H1 (cell line): ENCODE results near the gene RASAL2. TPM values are rescaled to one million over a fixed set of nuclear protein-coding genes. Genes with fewer than 3 reads are reported as not detected.

ENCODE experiments used
- CTCF ChIA-PET: fragments of 300-600 bp; sonication (Branson Sonifier 250); formaldehyde crosslinking; loops from one replicate; lab custom pipeline; 2021; ENCODE audit not compliant: partially characterized antibody; lab: Charles Lee
- POLR2A ChIA-PET: fragments of 300-600 bp; sonication (Branson Sonifier 250); formaldehyde crosslinking; loops from one replicate; lab custom pipeline; 2021; ENCODE audit warnings: inconsistent platforms; ENCODE audit not compliant: partially characterized antibody; lab: Charles Lee
- DNase-seq, 2 experiments: peaks; one replicate each; pipeline versions ENCODE4 v3.0.0 to v3.0.0-alpha.2; 2010 to 2022; ENCODE audit warnings: low spot score in 2 of 2, low read depth in 1 of 2, mixed read lengths in 1 of 2
- FAIRE-seq: peaks from 2 replicates; lab custom pipeline; 2011; peaks lifted over from hg19 to GRCh38; lab: Jason Lieb, UNC
- H2AFZ ChIP-seq: 2 replicates; pipeline ENCODE4 v1.8.1; 2012; ENCODE audit warnings: low read length, inconsistent platforms
- H2AK5ac ChIP-seq: 2 replicates; pipeline ENCODE4 v1.6.1; 2013; ENCODE audit warnings: low read depth, low read length
- H2BK120ac ChIP-seq: replicated peaks from 2 replicates; pipeline ENCODE3; 2013; ENCODE audit warnings: low read depth, low read length, inconsistent platforms
- H2BK12ac ChIP-seq: 2 replicates; pipeline ENCODE4 v1.6.1; 2013; ENCODE audit warnings: low read depth, low read length
- H2BK15ac ChIP-seq: 2 replicates; pipeline ENCODE4 v1.6.1; 2013; ENCODE audit warnings: low read length
- H2BK20ac ChIP-seq: 2 replicates; pipeline ENCODE4 v1.6.1; 2013; ENCODE audit warnings: low read length
- H2BK5ac ChIP-seq: 2 replicates; pipeline ENCODE4 v1.6.1; 2013; ENCODE audit warnings: low read depth, low read length
- H3K14ac ChIP-seq: 2 replicates; pipeline ENCODE4 v1.6.1; 2013; ENCODE audit warnings: inconsistent platforms; ENCODE audit not compliant: insufficient read length
- H3K18ac ChIP-seq: 2 replicates; pipeline ENCODE4 v1.6.1; 2013; ENCODE audit warnings: low read length; ENCODE audit errors: extremely low read depth
- H3K23ac ChIP-seq: 2 replicates; pipeline ENCODE4 v1.6.1; 2013; ENCODE audit warnings: inconsistent platforms; ENCODE audit not compliant: insufficient read length
- H3K23me2 ChIP-seq: 2 replicates; pipeline ENCODE4 v1.6.1; 2013; ENCODE audit warnings: low read depth, low read length
- H3K27ac ChIP-seq: 2 replicates; pipeline ENCODE4 v1.6.1; 2011; ENCODE audit warnings: low read depth, low read length, inconsistent platforms
- H3K27me3 ChIP-seq, 4 experiments: replicated peaks in 1 of 4; 1 replicate in 1 of 4; 2 replicates in 3 of 4; pipeline versions ENCODE4 v1.6.1 to v1.8.1; 2011 to 2013; ENCODE audit warnings: low read length in 3 of 4, mild to moderate bottlenecking in 3 of 4, inconsistent platforms in 2 of 4, mixed read lengths in 2 of 4, moderate library complexity in 1 of 4; ENCODE audit not compliant: control insufficient read depth in 3 of 4, insufficient read depth in 3 of 4; ENCODE audit errors: extremely low read depth in 1 of 4
- H3K36me3 ChIP-seq, 4 experiments: 2 replicates each; pipeline versions ENCODE4 v1.6.1 to v1.8.1; 2011 to 2013; ENCODE audit warnings: mild to moderate bottlenecking in 4 of 4, low read length in 3 of 4, moderate library complexity in 2 of 4, control low read depth in 1 of 4, inconsistent platforms in 1 of 4; ENCODE audit not compliant: insufficient read depth in 4 of 4, control insufficient read depth in 2 of 4
- H3K4ac ChIP-seq: replicated peaks from 2 replicates; pipeline ENCODE3; 2013; ENCODE audit warnings: low read length, low read depth, mixed read lengths, inconsistent platforms; ENCODE audit not compliant: insufficient read length
- H3K4me1 ChIP-seq, 4 experiments: replicated peaks in 1 of 4; 1 replicate in 1 of 4; 2 replicates in 3 of 4; pipeline versions ENCODE4 v1.6.1 to v1.8.1; 2011 to 2013; ENCODE audit warnings: low read length in 3 of 4, inconsistent platforms in 2 of 4, mixed read lengths in 1 of 4; ENCODE audit not compliant: insufficient read depth in 4 of 4, control insufficient read depth in 3 of 4
- H3K4me2 ChIP-seq, 2 experiments: 2 replicates each; pipeline versions ENCODE4 v1.6.1 to v1.8.1; 2011 to 2013; ENCODE audit warnings: low read depth in 2 of 2, low read length in 2 of 2, control low read depth in 1 of 2, inconsistent platforms in 1 of 2, mild to moderate bottlenecking in 1 of 2; ENCODE audit not compliant: insufficient read depth in 1 of 2
- H3K4me3 ChIP-seq, 4 experiments: fragments of 200-600, 300-600 bp in 1 of 4; sonication (generic), shearing (Covaris generic), sonication (Bioruptor Twin) in 1 of 4; 2 replicates each; pipeline versions ENCODE4 v1.5.1 to v1.8.1; 2011 to 2016; ENCODE audit warnings: low read length in 4 of 4, low read depth in 3 of 4, control low read depth in 2 of 4, inconsistent platforms in 2 of 4, mild to moderate bottlenecking in 2 of 4, mixed read lengths in 1 of 4, moderate library complexity in 1 of 4; ENCODE audit not compliant: insufficient read depth in 2 of 4; ENCODE audit errors: extremely low read depth in 1 of 4
- H3K56ac ChIP-seq: replicated peaks from 2 replicates; pipeline ENCODE3; 2013; ENCODE audit warnings: low read depth, mild to moderate bottlenecking, mixed read lengths, low read length, inconsistent platforms; ENCODE audit not compliant: insufficient read length
- H3K79me1 ChIP-seq: 2 replicates; pipeline ENCODE4 v1.6.1; 2013; ENCODE audit warnings: low read depth, low read length, control low read depth
- H3K79me2 ChIP-seq, 2 experiments: 2 replicates each; pipeline versions ENCODE4 v1.6.1 to v1.8.1; 2012 to 2013; ENCODE audit warnings: low read length in 2 of 2, mild to moderate bottlenecking in 2 of 2, inconsistent platforms in 1 of 2; ENCODE audit not compliant: insufficient read depth in 2 of 2, control insufficient read depth in 1 of 2
- H3K9ac ChIP-seq, 4 experiments: replicated peaks in 1 of 4; 1 replicate in 1 of 4; 2 replicates in 3 of 4; pipeline versions ENCODE4 v1.6.1 to v1.8.1; 2011 to 2013; ENCODE audit warnings: low read depth in 3 of 4, low read length in 3 of 4, control low read depth in 2 of 4, mild to moderate bottlenecking in 2 of 4, moderate library complexity in 2 of 4, inconsistent platforms in 1 of 4; ENCODE audit errors: extremely low read depth in 1 of 4
- H3K9me3 ChIP-seq, 2 experiments: 2 replicates each; pipeline versions ENCODE4 v1.6.1 to v1.8.1; 2012 to 2013; ENCODE audit warnings: mild to moderate bottlenecking in 2 of 2, moderate library complexity in 2 of 2, control low read depth in 1 of 2, inconsistent platforms in 1 of 2, low read depth in 1 of 2, low read length in 1 of 2, mixed read lengths in 1 of 2; ENCODE audit not compliant: insufficient read depth in 2 of 2
- H4K20me1 ChIP-seq, 2 experiments: replicated peaks in 1 of 2; 2 replicates each; pipeline versions ENCODE3 to v1.8.1; 2011 to 2013; ENCODE audit warnings: inconsistent platforms in 2 of 2, low read length in 2 of 2, mild to moderate bottlenecking in 1 of 2; ENCODE audit not compliant: insufficient read depth in 2 of 2, control insufficient read depth in 1 of 2
- H4K5ac ChIP-seq: 2 replicates; pipeline ENCODE4 v1.6.1; 2013; ENCODE audit warnings: low read length, low read depth, mixed read lengths, inconsistent platforms; ENCODE audit not compliant: insufficient read length
- H4K8ac ChIP-seq: 2 replicates; pipeline ENCODE4 v1.8.0; 2013; ENCODE audit warnings: mild to moderate bottlenecking, moderate library complexity, low read length, inconsistent platforms; ENCODE audit not compliant: insufficient read depth; ENCODE audit errors: extremely low read depth
- H4K91ac ChIP-seq: replicated peaks from 2 replicates; pipeline ENCODE3; 2013; ENCODE audit warnings: low read length, mixed read lengths, inconsistent platforms; ENCODE audit not compliant: insufficient read length
- ATF2 ChIP-seq: IDR thresholded peaks from 2 replicates; pipeline ENCODE4 v1.6.1; 2012; ENCODE audit warnings: low read length, inconsistent platforms
- ATF3 ChIP-seq: IDR thresholded peaks from 2 replicates; pipeline ENCODE4 v1.6.1; 2011; ENCODE audit warnings: low read depth, mild to moderate bottlenecking, low read length; ENCODE audit not compliant: insufficient read depth
- CBX8 ChIP-seq: fragments of 300-800, 300-1000 bp; sonication (generic); IDR thresholded peaks from 2 replicates; pipeline ENCODE4 v1.7.1; 2016; ENCODE audit warnings: low read depth, low read length, borderline replicate concordance
- EGR1 ChIP-seq: IDR thresholded peaks from 2 replicates; pipeline ENCODE4 v1.6.1; 2011; ENCODE audit warnings: low read depth, low read length, borderline replicate concordance
- EP300 ChIP-seq, 2 experiments: IDR thresholded peaks; 1 replicate in 1 of 2; 2 replicates in 1 of 2; pipeline ENCODE4 v1.6.1; 2011 to 2012; ENCODE audit warnings: low read depth in 2 of 2, low read length in 2 of 2, mild to moderate bottlenecking in 2 of 2, borderline replicate concordance in 1 of 2, inconsistent platforms in 1 of 2, moderate library complexity in 1 of 2
- JUN ChIP-seq: IDR thresholded peaks from 2 replicates; pipeline ENCODE4 v1.6.1; 2011; ENCODE audit warnings: low read depth, mild to moderate bottlenecking, improper control_type of control experiment, low read length
- JUND ChIP-seq: IDR thresholded peaks from 2 replicates; pipeline ENCODE4 v1.6.1; 2011; ENCODE audit warnings: mild to moderate bottlenecking, improper control_type of control experiment, low read length
- POLR2AphosphoS5 ChIP-seq: IDR thresholded peaks from 2 replicates; pipeline ENCODE4 v1.6.1; 2011; ENCODE audit warnings: low read depth, low read length
- SIN3A ChIP-seq, 2 experiments: IDR thresholded peaks in 1 of 2; conservative IDR thresholded peaks in 1 of 2; 2 replicates each; pipeline ENCODE4 v1.6.1; 2011 to 2012; ENCODE audit warnings: low read length in 2 of 2, improper control_type of control experiment in 1 of 2, low read depth in 1 of 2, mild to moderate bottlenecking in 1 of 2
- SRF ChIP-seq: IDR thresholded peaks from 2 replicates; pipeline ENCODE4 v1.6.1; 2011; ENCODE audit warnings: mild to moderate bottlenecking, low read depth, low read length, moderate library complexity
- TBP ChIP-seq: IDR thresholded peaks from 2 replicates; pipeline ENCODE4 v1.6.1; 2011; ENCODE audit warnings: low read depth, low read length, improper control_type of control experiment
- WGBS, 2 experiments: shearing (Covaris generic) in 1 of 2; methylation state at CpG; one replicate each; pipeline versions ENCODE4 v1.1.6 to v1.1.7; 2013 to 2015; ENCODE audit warnings: low lambda C conversion rate in 2 of 2, mixed read lengths in 2 of 2, inconsistent platforms in 1 of 2, low coverage in 1 of 2, missing lambda C conversion rate in 1 of 2; ENCODE audit not compliant: insufficient replicate concordance in 2 of 2, insufficient coverage in 1 of 2, insufficient read length in 1 of 2; ENCODE audit errors: extremely low coverage in 1 of 2, missing lambda C conversion rate in 1 of 2; 5-methylcytosine and 5-hydroxymethylcytosine counted together
- polyA plus RNA-seq, 7 experiments: library from polyadenylated mRNA; depleted of rRNA in 3 of 7; stranded (reverse) in 5 of 7; unstranded in 2 of 7; fragments of >200 nt in 5 of 7; fragments of 200-250 nt in 2 of 7; gene quantifications; 1 replicate in 5 of 7; 2 replicates in 1 of 7; 4 replicates in 1 of 7; pipeline versions ENCODE4 v1.2.1 to v1.2.3, GENCODE V29; 2011 to 2013; ENCODE audit warnings: missing spikeins in 2 of 7, mixed read lengths in 2 of 7
- total RNA-seq: library from RNA; stranded (reverse); fragmentation: NEBNext Ultra II Directional; extraction: Animal tissue kit (Norgen Biotek cat#: 25700); gene quantifications from 2 replicates; pipeline ENCODE4 v1.2.1, GENCODE V29; 2021

The RASAL2 gene
- total and polyA plus RNA-seq, 2 of the 8 experiments (the other 6 are each of a cell fraction or from before 2014, with no cell fraction given), result 15.9 to 32.5 TPM

- Histone ChIP-seq H3K4me2 (no peak overlapping the region), H3K4ac (no peak overlapping the region), H2AK5ac (no peak overlapping the region), H4K8ac (no peak overlapping the region), H2AFZ (no peak overlapping the region), H4K5ac (no peak overlapping the region)
- FAIRE-seq, result no peak
- no peak for TF ChIP-seq JUN
- no peak for TF ChIP-seq SIN3A (conservative IDR thresholded peaks at IDR 0.05 in 1 of 2, IDR thresholded peaks at IDR 0.05 in 1 of 2; ENCODE audit: low read depth in 1 of 2, low read length in 2 of 2)
- no peak for TF ChIP-seq TBP
- no peak for TF ChIP-seq ATF2
- TF ChIP-seq SRF, result no peak
- no peak for TF ChIP-seq POLR2AphosphoS5
- no peak for TF ChIP-seq CBX8
- TF ChIP-seq JUND, result no peak
- TF ChIP-seq EGR1, result no peak
- no peak for TF ChIP-seq EP300 (IDR thresholded peaks at IDR 0.05; ENCODE audit: borderline replicate concordance in 1 of 2, low read depth in 2 of 2, low read length in 2 of 2)
- TF ChIP-seq ATF3, result no peak
- TF ChIP-seq, all 59 proteins: peak for 0
- Histone ChIP-seq H2BK5ac (no peak overlapping the region), H3K18ac (no peak overlapping the region), H4K91ac (no peak overlapping the region), H3K79me2 (no peaks in the 10 kb centered on the region), H2BK12ac (no peak overlapping the region; the same call in 1 of the 2 replicates), H3K79me1 (no peaks in the 10 kb centered on the region; the same call in 1 of the 2 replicates), H3K9ac (no peak overlapping the region), H2BK15ac (no peak overlapping the region), H3K27ac (no peak overlapping the region), H2BK120ac (no peak overlapping the region), H3K23ac (no peak overlapping the region), H3K9me3 (no peaks in the 10 kb centered on the region), H4K20me1 (no peaks in the 10 kb centered on the region), H3K56ac (no peak overlapping the region), H2BK20ac (no peak overlapping the region), H3K23me2 (no peaks in the 10 kb centered on the region; the same call in 1 of the 2 replicates), H3K14ac (no peak overlapping the region), H3K27me3 (no peaks in the 10 kb centered on the region), H3K4me3 (no peak overlapping the region), H3K4me1 (no peaks in the 10 kb centered on the region; a peak in 1 of 7 replicates), H3K36me3 (no peaks in the 10 kb centered on the region)
- POLR2A ChIA-PET, result no interaction called here
- 93% methylated on average over 6 of the region's 6 CpGs; no CpG with 5 or more reads in 1 of the 2 experiments for WGBS, 2 experiments
- no peak for DNase-seq
- CTCF ChIA-PET, result interaction anchor here (0.8 to 13.1 kb wide), 9 partner anchors 8 to 210 kb away, joined by 3 to 238 read pairs (median 5); no protein-coding TSS in a partner anchor
Measured at GRCh38 chr1:178506177-178506576, 412.3 kb downstream of the RASAL2 start.
